GM15510 (cell line): ENCODE measurements around the gene C1QL1.

Source experiments
- POLR2A ChIP-seq: IDR thresholded peaks from 3 replicates; pipeline ENCODE4 v1.6.1; 2011; ENCODE audit warnings: borderline replicate concordance; ENCODE audit not compliant: insufficient read length; ENCODE audit errors: extremely low read depth

Gene C1QL1

GRCh38 chr17:44997733-44998520 lies 29.8 kb upstream of the C1QL1 start:
- TF ChIP-seq POLR2A, result no peak

GRCh38 chr17:44996304-44996703 lies 28.2 kb upstream of the C1QL1 start:
- no peak for TF ChIP-seq POLR2A

GRCh38 chr17:44995436-44996001 lies 27.4 kb upstream of the C1QL1 start:
- no peak for TF ChIP-seq POLR2A

- TF ChIP-seq POLR2A, result no peak
Observed at GRCh38 chr17:44992242-44992939, 24.3 kb upstream of the C1QL1 start.

GRCh38 chr17:44990994-44991393 lies 22.9 kb upstream of the C1QL1 start:
- TF ChIP-seq POLR2A, result no peak

GRCh38 chr17:44989552-44990138 lies 21.5 kb upstream of the C1QL1 start:
- no peak for TF ChIP-seq POLR2A

- TF ChIP-seq POLR2A, result no peak
Observed at GRCh38 chr17:44988044-44988942, 20.2 kb upstream of the C1QL1 start.

GRCh38 chr17:44983563-44983962 lies 15.5 kb upstream of the C1QL1 start:
- no peak for TF ChIP-seq POLR2A

- TF ChIP-seq POLR2A, result no peak
Observed at GRCh38 chr17:44982113-44982702, 14.1 kb upstream of the C1QL1 start.

GRCh38 chr17:44981221-44981968 lies 13.3 kb upstream of the C1QL1 start:
- TF ChIP-seq POLR2A, result no peak

GRCh38 chr17:44979426-44979995 lies 11.4 kb upstream of the C1QL1 start:
- TF ChIP-seq POLR2A, result no peak

- TF ChIP-seq POLR2A, result no peak
Observed at GRCh38 chr17:44978807-44979206, 10.7 kb upstream of the C1QL1 start.

GRCh38 chr17:44977814-44978550 lies 9.9 kb upstream of the C1QL1 start:
- no peak for TF ChIP-seq POLR2A

- no peak for TF ChIP-seq POLR2A
Observed at GRCh38 chr17:44977065-44977464, 9.0 kb upstream of the C1QL1 start.
